ENCODE measurements around the gene FGF22. TPM values are rescaled to one million over a fixed set of nuclear protein-coding genes. Genes with fewer than 3 reads are reported as not detected.

FGF22 gene
- total and polyA plus RNA-seq, 2 of the 13 experiments (the other 11 are each of a cell fraction or from before 2014, with no cell fraction given): 0.24 TPM; not detected in 1

GRCh38 chr19:633068-633785 is 6.5 kb upstream of the FGF22 start, which contains the start of gene POLRMT (continued):
- TF ChIP-seq ZBTB40 (IDR thresholded peaks at IDR 0.05) (peak; percentile 41; the same call in 1 of the 2 replicates), ZBTB40 (CRISPR knock-in tag; IDR thresholded peaks at IDR 0.05) (no peak), ZNF740 (CRISPR knock-in tag; IDR thresholded peaks at IDR 0.05) (no peak), SALL1 (CRISPR knock-in tag; IDR thresholded peaks at IDR 0.05) (peak; percentile 3; the same call in 1 of the 2 replicates), SIN3A (IDR thresholded peaks at IDR 0.05; ENCODE audit: borderline replicate concordance, low read depth, low read length) (peak; percentile 80; the same call in 1 of the 2 replicates), ZNF30 (CRISPR knock-in tag; IDR thresholded peaks at IDR 0.05) (no peak), CBFB (CRISPR knock-in tag; IDR thresholded peaks at IDR 0.05) (0 out of 2 replicates have a peak, but pooled peaks have one; percentile 71), NFKBIZ (CRISPR knock-in tag; IDR thresholded peaks at IDR 0.05) (no peak), CCDC6 (CRISPR knock-in tag; IDR thresholded peaks at IDR 0.05) (no peak), ZNF253 (CRISPR knock-in tag; IDR thresholded peaks at IDR 0.05; ENCODE audit: borderline replicate concordance) (no peak), RNF219 (CRISPR knock-in tag; IDR thresholded peaks at IDR 0.05) (no peak), BRCA1 (CRISPR knock-in tag; IDR thresholded peaks at IDR 0.05) (0 out of 2 replicates have a peak, but pooled peaks have one; percentile 69), ZNF766 (CRISPR knock-in tag; IDR thresholded peaks at IDR 0.05; ENCODE audit: borderline replicate concordance) (0 out of 2 replicates have a peak, but pooled peaks have one; percentile 46), ZNF580 (CRISPR knock-in tag; IDR thresholded peaks at IDR 0.05; ENCODE audit: borderline replicate concordance, low read depth) (peak; percentile 74; the same call in 1 of the 2 replicates), ZNF639 (CRISPR knock-in tag; conservative IDR thresholded peaks at IDR 0.05) (no peak), ZNF224 (CRISPR knock-in tag; IDR thresholded peaks at IDR 0.05) (no peak)
